ENCODE measurements around the gene CYP4F11. TPM values are rescaled to one million over a fixed set of nuclear protein-coding genes. Genes with fewer than 3 reads are reported as not detected.

The CYP4F11 gene
- total RNA-seq, 1 experiment from 2014 or later: not detected

DNA sequence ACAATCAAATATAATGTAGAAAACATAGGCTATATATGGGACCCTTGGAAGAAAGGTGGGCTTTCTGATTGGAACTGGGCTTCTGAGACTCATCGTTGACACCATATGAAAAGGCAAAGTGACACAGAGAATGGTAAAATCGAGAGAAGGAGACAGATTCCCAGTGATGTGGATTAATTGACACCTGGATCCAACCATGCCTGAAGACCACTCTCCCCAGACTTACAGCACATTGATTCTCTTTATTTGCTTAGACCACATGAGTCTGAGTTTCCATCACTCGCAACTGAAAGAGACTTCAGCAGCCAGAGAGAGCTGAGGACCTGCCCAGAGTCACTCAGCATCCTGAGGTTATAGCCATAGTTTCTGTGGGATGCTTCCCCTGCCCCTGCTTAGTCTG lies 6.0 kb downstream of the CYP4F11 start:
- Histone ChIP-seq H4K91ac (ENCODE audit: insufficient read length, low read depth, low read length) (no peak overlapping the region), H2BK5ac (ENCODE audit: insufficient read length, low read length) (no peak overlapping the region), H2BK120ac (ENCODE audit: low read depth, low read length, poor library complexity, severe bottlenecking) (no peak overlapping the region), H2AFZ (ENCODE audit: low read length) (no peak overlapping the region), H3K14ac (ENCODE audit: insufficient read depth, low read length) (no peak overlapping the region), H2BK12ac (ENCODE audit: insufficient read length, low read depth, low read length) (no peak overlapping the region), H3K4ac (ENCODE audit: low read depth, low read length) (no peak overlapping the region), H4K20me1 (ENCODE audit: control insufficient read depth, insufficient read depth, insufficient read length) (no peaks in the 10 kb centered on the region), H4K5ac (ENCODE audit: insufficient read length, low read depth, low read length) (no peak overlapping the region), H3T11ph (ENCODE audit: low read length) (no peak overlapping the region), H3K56ac (ENCODE audit: insufficient read length, low read depth, low read length) (no peak overlapping the region), H3K4me1 (ENCODE audit: insufficient read depth, low read length) (no peaks in the 10 kb centered on the region), H3K23me2 (ENCODE audit: insufficient read length, low read depth, low read length, poor library complexity, severe bottlenecking) (no peaks in the 10 kb centered on the region), H3K4me2 (ENCODE audit: insufficient read depth, insufficient read length, low read length) (no peak overlapping the region), H3K9ac (ENCODE audit: extremely low read depth, insufficient read length, low read length) (no peak overlapping the region), H3K27ac (ENCODE audit: insufficient read length, low read depth, low read length) (no peak overlapping the region), H3K79me2 (ENCODE audit: insufficient read depth, low read length) (no peaks in the 10 kb centered on the region), H3K27me3 (ENCODE audit: insufficient read depth, low read length) (no peaks in the 10 kb centered on the region), H2BK15ac (ENCODE audit: low read depth, low read length) (no peak overlapping the region), H3K79me1 (ENCODE audit: insufficient read depth, low read depth, low read length, poor library complexity, severe bottlenecking) (no peaks in the 10 kb centered on the region), H3K9me3 (ENCODE audit: control insufficient read depth, low read depth, low read length) (peaks cover 79% of the 10 kb centered on the region), H4K8ac (replicated peaks; ENCODE audit: insufficient read length, low read depth, low read length) (no peak overlapping the region), H2BK20ac (ENCODE audit: low read depth, low read length, poor library complexity, severe bottlenecking) (no peak overlapping the region), H3K18ac (ENCODE audit: insufficient read length, low read depth, low read length) (no peak overlapping the region), H2AK5ac (ENCODE audit: insufficient read length, low read length) (no peak overlapping the region), H3K23ac (ENCODE audit: insufficient read length, low read depth, low read length) (no peak overlapping the region)
- Mint-ChIP-seq H3K4me1 (no peaks in the 10 kb centered on the region), H3K27ac (no peak overlapping the region), H3K4me3 (no peak overlapping the region), H3K27me3 (ENCODE audit: low read depth) (peaks cover 3% of the 10 kb centered on the region), H3K36me3 (ENCODE audit: insufficient read depth in 1 of 3, low read depth in 3 of 3) (peaks cover 13 to 37% (median 13%) of the 10 kb centered on the region in 3 experiments), H3K9me3 (peaks cover 80 to 81% of the 10 kb centered on the region in 2 experiments)
- DNase-seq: no peak
- no CpG with 5 or more reads among the region's 3 CpGs for WGBS (ENCODE audit: extremely low coverage, insufficient read length, low lambda C conversion rate)
- TF ChIP-seq, protein P1, sequence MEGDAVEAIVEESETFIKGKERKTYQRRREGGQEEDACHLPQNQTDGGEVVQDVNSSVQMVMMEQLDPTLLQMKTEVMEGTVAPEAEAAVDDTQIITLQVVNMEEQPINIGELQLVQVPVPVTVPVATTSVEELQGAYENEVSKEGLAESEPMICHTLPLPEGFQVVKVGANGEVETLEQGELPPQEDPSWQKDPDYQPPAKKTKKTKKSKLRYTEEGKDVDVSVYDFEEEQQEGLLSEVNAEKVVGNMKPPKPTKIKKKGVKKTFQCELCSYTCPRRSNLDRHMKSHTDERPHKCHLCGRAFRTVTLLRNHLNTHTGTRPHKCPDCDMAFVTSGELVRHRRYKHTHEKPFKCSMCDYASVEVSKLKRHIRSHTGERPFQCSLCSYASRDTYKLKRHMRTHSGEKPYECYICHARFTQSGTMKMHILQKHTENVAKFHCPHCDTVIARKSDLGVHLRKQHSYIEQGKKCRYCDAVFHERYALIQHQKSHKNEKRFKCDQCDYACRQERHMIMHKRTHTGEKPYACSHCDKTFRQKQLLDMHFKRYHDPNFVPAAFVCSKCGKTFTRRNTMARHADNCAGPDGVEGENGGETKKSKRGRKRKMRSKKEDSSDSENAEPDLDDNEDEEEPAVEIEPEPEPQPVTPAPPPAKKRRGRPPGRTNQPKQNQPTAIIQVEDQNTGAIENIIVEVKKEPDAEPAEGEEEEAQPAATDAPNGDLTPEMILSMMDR (conservative IDR thresholded peaks at IDR 0.05): no peak
